CD8-positive, alpha-beta memory T cell (primary cell): ENCODE data around the gene EWSR1. TPM values are rescaled to one million over a fixed set of nuclear protein-coding genes. Genes with fewer than 3 reads are reported as not detected.

Source experiments
- CTCF ChIA-PET: fragments of 350-600 bp; sonication (Branson Sonifier 250); formaldehyde crosslinking; loops from one replicate; lab custom pipeline; 2021; ENCODE audit warnings: antibody characterized with exemption; lab: Charles Lee
- POLR2A ChIA-PET: fragments of 350-600 bp; sonication (Branson Sonifier 250); formaldehyde crosslinking; loops from one replicate; lab custom pipeline; 2021; ENCODE audit warnings: antibody characterized with exemption; lab: Charles Lee
- DNase-seq, 5 donors: peaks; one replicate each; pipeline versions ENCODE4 v3.0.0 to v3.0.0-alpha.2; 2020 to 2022; ENCODE audit warnings: mixed read lengths in 1 of 5
- H3K27ac ChIP-seq: one replicate; pipeline ENCODE4 v1.7.0; 2013; ENCODE audit warnings: low read depth, mild to moderate bottlenecking, low read length, moderate library complexity
- H3K27me3 ChIP-seq: 2 replicates; pipeline ENCODE4 v1.7.0; 2013; ENCODE audit warnings: low read length, mild to moderate bottlenecking; ENCODE audit not compliant: insufficient read depth, poor library complexity, severe bottlenecking
- H3K36me3 ChIP-seq: 2 replicates; pipeline ENCODE4 v1.7.0; 2013; ENCODE audit warnings: mild to moderate bottlenecking, low read length, moderate library complexity; ENCODE audit not compliant: insufficient read depth
- H3K4me1 ChIP-seq: 2 replicates; pipeline ENCODE4 v1.7.0; 2013; ENCODE audit warnings: mild to moderate bottlenecking, low read length, moderate library complexity; ENCODE audit not compliant: insufficient read depth
- H3K4me3 ChIP-seq: 2 replicates; pipeline ENCODE4 v1.7.0; 2013; ENCODE audit warnings: mild to moderate bottlenecking, low read length
- H3K9me3 ChIP-seq: 2 replicates; pipeline ENCODE4 v1.7.0; 2013; ENCODE audit warnings: mild to moderate bottlenecking, low read length
- H3K27ac Mint-ChIP-seq, 8 donors: one replicate each; pipeline ENCODE4 v1.8.0; 2020 to 2021; ENCODE audit warnings: mixed read lengths in 8 of 8, mild to moderate bottlenecking in 6 of 8, inconsistent platforms in 3 of 8, moderate library complexity in 3 of 8
- H3K27me3 Mint-ChIP-seq, 2 donors: one replicate each; pipeline ENCODE4 v1.8.0; 2020 to 2021; ENCODE audit warnings: mixed read lengths in 2 of 2, mild to moderate bottlenecking in 1 of 2, moderate library complexity in 1 of 2
- H3K36me3 Mint-ChIP-seq, 3 donors: one replicate each; pipeline ENCODE4 v1.8.0; 2020 to 2021; ENCODE audit warnings: mixed read lengths in 3 of 3, inconsistent platforms in 1 of 3, mild to moderate bottlenecking in 1 of 3
- H3K4me1 Mint-ChIP-seq, 3 donors: one replicate each; pipeline ENCODE4 v1.8.0; 2020 to 2021; ENCODE audit warnings: mixed read lengths in 3 of 3, inconsistent platforms in 1 of 3, mild to moderate bottlenecking in 1 of 3
- H3K4me3 Mint-ChIP-seq, 7 donors: one replicate each; pipeline ENCODE4 v1.8.0; 2020 to 2021; ENCODE audit warnings: mixed read lengths in 7 of 7, mild to moderate bottlenecking in 6 of 7, moderate library complexity in 4 of 7, inconsistent platforms in 2 of 7
- H3K9me3 Mint-ChIP-seq, 5 donors: one replicate each; pipeline ENCODE4 v1.8.0; 2020 to 2022; ENCODE audit warnings: mixed read lengths in 5 of 5, mild to moderate bottlenecking in 3 of 5, moderate library complexity in 2 of 5, inconsistent platforms in 1 of 5
- polyA plus RNA-seq: library from polyadenylated mRNA; unstranded; fragments of 300-500 nt; fragmentation: Illumina TruSeq; gene quantifications from one replicate; pipeline ENCODE4 v1.2.3, GENCODE V29; 2021
- total RNA-seq, 2 experiments: library from RNA; stranded (reverse); gene quantifications; one replicate each; pipeline ENCODE4 v1.2.3, GENCODE V29; 2021

Gene EWSR1
- total and polyA plus RNA-seq, 3 experiments from 2014 or later, result 219 to 327 (median 312) TPM

DNA sequence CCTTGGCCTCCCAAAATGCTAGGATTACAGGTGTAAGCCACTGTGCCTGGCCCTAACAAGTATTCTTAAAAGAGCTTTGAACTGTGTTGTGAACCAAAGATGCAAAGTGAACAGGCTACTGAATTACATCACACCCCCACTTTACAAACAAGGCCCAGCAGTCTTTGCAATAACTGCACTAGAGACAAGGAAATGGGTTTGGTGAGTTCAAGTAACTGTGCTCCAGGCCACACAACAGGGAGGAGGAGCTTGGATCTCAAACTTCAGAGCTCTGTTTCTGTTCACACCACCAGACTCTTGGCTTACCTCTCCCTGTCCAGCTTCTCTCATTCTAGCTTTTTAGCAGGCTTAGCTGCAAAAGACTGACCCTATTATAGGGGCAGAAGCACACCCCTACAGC, 77.9 kb downstream of the EWSR1 start:
- DNase-seq, result no peak
- ChIA-PET POLR2A (no interaction called here), CTCF (no interaction called here)
- Mint-ChIP-seq H3K9me3 (no peaks in the 10 kb centered on the region), H3K27ac (peak overlapping the region in 2 of 8 donors; percentile 15 to 87), H3K36me3 (peaks cover 0 to 95% (median 14%) of the 10 kb centered on the region in 3 donors), H3K27me3 (no peaks in the 10 kb centered on the region), H3K4me3 (no peak overlapping the region), H3K4me1 (no peaks in the 10 kb centered on the region)
- Histone ChIP-seq H3K4me3 (no peak overlapping the region), H3K9me3 (no peaks in the 10 kb centered on the region), H3K4me1 (no peaks in the 10 kb centered on the region), H3K27me3 (no peaks in the 10 kb centered on the region), H3K36me3 (peaks cover 54% of the 10 kb centered on the region), H3K27ac (no peak overlapping the region)

DNA sequence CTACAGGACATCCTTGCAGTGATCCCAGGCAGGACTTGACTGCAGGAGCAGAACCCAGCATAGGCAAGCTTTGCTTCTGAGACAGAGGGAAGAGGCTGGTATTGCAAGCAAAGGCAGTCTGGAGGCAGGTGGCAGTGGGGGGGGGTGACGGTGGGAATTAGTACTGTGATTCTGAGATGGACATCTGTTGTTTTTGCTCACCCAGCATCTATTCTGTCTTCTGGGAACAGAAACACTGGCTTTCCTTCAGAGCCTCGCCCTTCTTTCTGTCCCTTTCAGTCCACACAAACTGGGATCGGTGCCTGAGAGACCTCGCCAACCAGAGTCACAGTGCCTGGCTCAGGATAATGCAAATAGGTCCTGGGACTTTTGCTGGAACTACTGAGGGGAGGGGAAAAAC, 78.6 kb downstream of the EWSR1 start:
- Mint-ChIP-seq H3K4me1 (no peaks in the 10 kb centered on the region), H3K36me3 (peaks cover 0 to 95% (median 19%) of the 10 kb centered on the region in 3 donors), H3K9me3 (no peaks in the 10 kb centered on the region), H3K4me3 (no peak overlapping the region), H3K27me3 (no peaks in the 10 kb centered on the region), H3K27ac (no peak overlapping the region)
- ChIA-PET CTCF (no interaction called here), POLR2A (interaction anchor here (0.6 kb wide), 1 partner anchor 1236 kb away, joined by 4 read pairs; no protein-coding TSS in a partner anchor)
- H3K36me3 ChIP-seq, result peaks cover 54% of the 10 kb centered on the region
- H3K9me3 ChIP-seq, result no peaks in the 10 kb centered on the region
- no peak overlapping the region for H3K4me3 ChIP-seq
- DNase-seq, result no peak
- H3K27ac ChIP-seq, result no peak overlapping the region
- no peaks in the 10 kb centered on the region for H3K27me3 ChIP-seq
- H3K4me1 ChIP-seq, result no peaks in the 10 kb centered on the region

DNA sequence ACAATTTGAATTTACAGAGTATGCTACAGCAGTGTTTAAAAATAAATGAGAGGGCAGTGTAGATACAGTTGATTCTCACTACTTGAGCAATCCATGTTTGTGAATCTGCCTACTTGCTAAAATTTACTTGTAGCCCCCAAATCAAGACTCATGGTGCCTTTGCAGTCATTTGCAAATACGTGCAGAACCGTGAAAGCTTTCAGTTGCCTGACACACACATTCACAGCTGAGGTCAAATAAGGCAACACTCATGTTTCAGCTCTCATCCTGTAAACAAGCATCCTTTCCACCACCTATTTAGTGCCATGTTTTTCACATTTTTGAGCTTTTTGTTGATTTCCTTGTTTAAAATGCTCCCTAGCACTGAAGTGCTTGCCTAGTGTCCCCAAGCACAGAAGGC, 80.0 kb downstream of the EWSR1 start:
- no peaks in the 10 kb centered on the region for H3K9me3 ChIP-seq
- Mint-ChIP-seq H3K36me3 (peaks cover 0 to 95% (median 16%) of the 10 kb centered on the region in 3 donors), H3K9me3 (no peaks in the 10 kb centered on the region), H3K27me3 (no peaks in the 10 kb centered on the region), H3K4me1 (no peaks in the 10 kb centered on the region), H3K4me3 (no peak overlapping the region), H3K27ac (peak overlapping the region in 1 of 8 donors; percentile 51)
- DNase-seq, result no peak
- H3K27ac ChIP-seq, result no peak overlapping the region
- POLR2A ChIA-PET, result no interaction called here
- H3K4me1 ChIP-seq, result no peaks in the 10 kb centered on the region
- CTCF ChIA-PET, result no interaction called here
- H3K36me3 ChIP-seq, result peaks cover 49% of the 10 kb centered on the region
- H3K27me3 ChIP-seq, result no peaks in the 10 kb centered on the region
- no peak overlapping the region for H3K4me3 ChIP-seq

DNA sequence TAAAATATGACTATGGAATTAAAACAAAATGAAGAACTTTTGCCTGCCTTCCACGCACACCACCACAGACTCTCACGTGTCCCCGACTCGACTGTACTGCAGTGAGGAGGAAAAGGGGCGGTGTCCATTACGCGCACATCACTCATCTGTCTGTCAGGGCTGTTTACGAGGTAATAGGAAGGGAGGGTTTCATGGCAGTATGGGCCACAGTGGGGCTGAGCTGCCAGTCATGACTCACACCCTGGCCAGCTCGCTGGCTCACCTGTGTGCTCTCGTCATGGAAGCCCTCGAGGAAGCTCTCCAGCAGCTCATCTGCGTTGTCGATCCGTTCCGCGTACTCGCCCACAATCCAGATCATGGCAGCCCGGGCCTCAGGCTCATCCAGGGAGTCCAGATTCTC, 80.9 kb downstream of the EWSR1 start:
- H3K36me3 ChIP-seq, result peaks cover 45% of the 10 kb centered on the region
- H3K27me3 ChIP-seq, result no peaks in the 10 kb centered on the region
- no peaks in the 10 kb centered on the region for H3K4me1 ChIP-seq
- Mint-ChIP-seq H3K27me3 (no peaks in the 10 kb centered on the region), H3K4me3 (no peak overlapping the region), H3K36me3 (peaks cover 0 to 96% (median 16%) of the 10 kb centered on the region in 3 donors), H3K9me3 (no peaks in the 10 kb centered on the region), H3K27ac (no peak overlapping the region), H3K4me1 (no peaks in the 10 kb centered on the region)
- no peaks in the 10 kb centered on the region for H3K9me3 ChIP-seq
- H3K27ac ChIP-seq, result no peak overlapping the region
- POLR2A ChIA-PET, result no interaction called here
- CTCF ChIA-PET, result no interaction called here
- no peak for DNase-seq
- H3K4me3 ChIP-seq, result no peak overlapping the region

Other genes starting within 250 kb of the EWSR1 start
- gene C22orf31, start 206.4 kb upstream of the EWSR1 start, total RNA-seq, result not detected
- gene C22orf31, start 206.4 kb upstream of the EWSR1 start, polyA plus RNA-seq, result not detected
- gene KREMEN1, start 195.2 kb upstream of the EWSR1 start, total RNA-seq, result under 1 TPM; 0.16 to 0.28 TPM
- gene KREMEN1, start 195.2 kb upstream of the EWSR1 start, polyA plus RNA-seq, result not detected
- not detected for gene EMID1, start 62.4 kb upstream of the EWSR1 start, total RNA-seq
- 0.31 TPM for gene EMID1, start 62.4 kb upstream of the EWSR1 start, polyA plus RNA-seq
- 10 to 100 TPM; 37.9 to 41.0 TPM for gene RHBDD3, start 287 bp upstream of the EWSR1 start, total RNA-seq
- gene RHBDD3, start 287 bp upstream of the EWSR1 start, polyA plus RNA-seq, result 10.4 TPM
- gene GAS2L1, start 38.4 kb downstream of the EWSR1 start, total RNA-seq, result under 1 TPM; 0.61 to 0.71 TPM
- 0.58 TPM for gene GAS2L1, start 38.4 kb downstream of the EWSR1 start, polyA plus RNA-seq
- not detected for gene RASL10A, start 47.4 kb downstream of the EWSR1 start, total RNA-seq
- gene RASL10A, start 47.4 kb downstream of the EWSR1 start, polyA plus RNA-seq, result not detected
- 10 to 100 TPM; 75.0 to 75.1 TPM for gene AP1B1, start 120.3 kb downstream of the EWSR1 start, total RNA-seq
- 22.9 TPM for gene AP1B1, start 120.3 kb downstream of the EWSR1 start, polyA plus RNA-seq
- not detected for gene RFPL1, start 170.3 kb downstream of the EWSR1 start, total RNA-seq
- gene RFPL1, start 170.3 kb downstream of the EWSR1 start, polyA plus RNA-seq, result not detected
- 1 to 10 TPM; 6.3 to 7.1 TPM for gene NEFH, start 211.9 kb downstream of the EWSR1 start, total RNA-seq
- 1.6 TPM for gene NEFH, start 211.9 kb downstream of the EWSR1 start, polyA plus RNA-seq